HCT116 (cell line): Measurements from ENCODE around the gene HMX1.

Experiments
- CTCF ChIP-seq, 3 experiments: fragments of 200-600 bp in 1 of 3; sonication (generic) in 1 of 3; IDR thresholded peaks in 2 of 3; conservative IDR thresholded peaks in 1 of 3; 2 replicates each; pipeline ENCODE4 v1.5.1; 2012 to 2017; ENCODE audit warnings: low read depth in 2 of 3, low read length in 2 of 3, antibody characterized with exemption in 1 of 3, borderline replicate concordance in 1 of 3, control low read depth in 1 of 3, mild to moderate bottlenecking in 1 of 3, mixed read lengths in 1 of 3, mixed run types in 1 of 3, moderate library complexity in 1 of 3; ENCODE audit not compliant: insufficient read depth in 1 of 3
- ELF1 ChIP-seq: IDR thresholded peaks from 2 replicates; pipeline ENCODE4 v1.6.1; 2012; ENCODE audit warnings: low read depth, borderline replicate concordance
- EZH2phosphoT487 ChIP-seq: fragments of 200-600 bp; IDR thresholded peaks from 2 replicates; pipeline ENCODE4 v1.6.1; 2018; ENCODE audit warnings: antibody characterized with exemption, borderline replicate concordance
- MAX ChIP-seq: IDR thresholded peaks from 2 replicates; pipeline ENCODE4 v1.6.1; 2012
- POLR2AphosphoS5 ChIP-seq: IDR thresholded peaks from 2 replicates; pipeline ENCODE4 v1.6.1; 2011; ENCODE audit warnings: mild to moderate bottlenecking, low read depth, low read length, moderate library complexity
- RAD21 ChIP-seq: IDR thresholded peaks from 2 replicates; pipeline ENCODE4 v1.6.1; 2012; ENCODE audit warnings: low read depth, mild to moderate bottlenecking
- SP1 ChIP-seq: IDR thresholded peaks from 2 replicates; pipeline ENCODE4 v1.6.1; 2012; ENCODE audit warnings: low read depth
- YY1 ChIP-seq: IDR thresholded peaks from 2 replicates; pipeline ENCODE4 v1.6.1; 2011; ENCODE audit warnings: low read length, low read depth, moderate library complexity, mild to moderate bottlenecking; ENCODE audit not compliant: insufficient replicate concordance; ENCODE audit errors: extremely low read depth
- ZFX ChIP-seq: fragments of 450-650 bp; IDR thresholded peaks from 2 replicates; pipeline ENCODE4 v1.6.1; 2017

GRCh38 chr4:8874003-8874895 is 2.6 kb upstream of the HMX1 start:
- no peak for TF ChIP-seq YY1
- no peak for TF ChIP-seq SP1
- TF ChIP-seq CTCF (IDR thresholded peaks at IDR 0.05 in 2 of 3, conservative IDR thresholded peaks at IDR 0.05 in 1 of 3; ENCODE audit: borderline replicate concordance in 1 of 3, insufficient read depth in 1 of 3, low read depth in 2 of 3, low read length in 2 of 3) = no peak
- TF ChIP-seq POLR2AphosphoS5 = no peak
- TF ChIP-seq MAX = no peak
- no peak for TF ChIP-seq ZFX
- no peak for TF ChIP-seq RAD21
- TF ChIP-seq ELF1 = no peak
- TF ChIP-seq EZH2phosphoT487 = no peak
